ENCODE measurements around the gene A3GALT2. TPM values are rescaled to one million over a fixed set of nuclear protein-coding genes. Genes with fewer than 3 reads are reported as not detected.

The A3GALT2 gene
- total RNA-seq, 4 donors from 2014 or later: not detected

DNA sequence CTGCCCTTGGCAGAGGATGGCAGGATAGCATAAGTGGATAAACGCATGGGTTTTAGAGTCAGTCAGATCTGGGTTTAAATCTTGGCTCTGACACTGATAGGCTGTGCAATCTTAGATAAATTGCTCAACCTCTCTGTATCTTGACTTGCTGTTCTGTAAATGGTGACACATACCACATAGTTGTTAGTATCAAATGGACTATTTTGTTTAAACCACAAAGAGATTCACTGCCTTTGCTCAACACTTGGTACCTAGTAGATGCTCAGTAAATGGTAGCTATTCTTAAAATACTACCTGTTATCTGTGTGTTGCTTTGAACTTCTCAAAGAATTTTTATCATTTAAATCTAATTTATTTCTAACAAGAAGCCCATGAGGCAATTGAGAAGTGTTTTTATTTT is 39.5 kb upstream of the A3GALT2 start:
- WGBS, 2 donors (ENCODE audit: low coverage in 1 of 2): 82 to 100% methylated on average over 1 of the region's 1 CpG
- DNase-seq: no peak
- in situ Hi-C loops (cut with MboI; ENCODE audit: low pct_ligation_motif_present in 1 of 4, low pct_unique_long_range_greater_than_20kb in 1 of 4, low sequenced_read_pairs in 3 of 4) (loop anchor here in 1 of 4 donors (10.0 to 25.0 kb wide), 2 partner anchors 66 to 102 kb away; partner anchors contain the start of gene ZSCAN20), intact Hi-C loops (cut with DNase I; ENCODE audit: low total_unique reads) (no loop called here)
- Histone ChIP-seq H3K4me1 (peaks cover 0 to 19% (median 7%) of the 10 kb centered on the region in 4 donors), H3K4me3 (no peak overlapping the region), H3K9me3 (no peaks in the 10 kb centered on the region), H3K27me3 (no peaks in the 10 kb centered on the region), H3K27ac (no peak overlapping the region), H3K36me3 (no peaks in the 10 kb centered on the region)
- no peak for TF ChIP-seq EP300 (IDR thresholded peaks at IDR 0.05; ENCODE audit: low read depth)
- TF ChIP-seq POLR2AphosphoS5 (IDR thresholded peaks at IDR 0.05): no peak
- no peak for TF ChIP-seq CTCF (IDR thresholded peaks at IDR 0.05)
- no peak for TF ChIP-seq POLR2A (IDR thresholded peaks at IDR 0.05)

GRCh38 chr1:33359931-33360330 is 39.0 kb upstream of the A3GALT2 start:
- Histone ChIP-seq H3K36me3 (no peaks in the 10 kb centered on the region), H3K27me3 (no peaks in the 10 kb centered on the region), H3K4me3 (no peak overlapping the region), H3K4me1 (peaks cover 0 to 15% (median 7%) of the 10 kb centered on the region in 4 donors), H3K27ac (no peak overlapping the region), H3K9me3 (no peaks in the 10 kb centered on the region)
- DNase-seq: no peak
- TF ChIP-seq CTCF (IDR thresholded peaks at IDR 0.05) (no peak), POLR2A (IDR thresholded peaks at IDR 0.05) (no peak)
- WGBS, 2 donors (ENCODE audit: low coverage in 1 of 2): 70 to 84% methylated on average over 2 of the region's 2 CpGs
- in situ Hi-C loops (cut with MboI; ENCODE audit: low pct_ligation_motif_present in 1 of 4, low pct_unique_long_range_greater_than_20kb in 1 of 4, low sequenced_read_pairs in 3 of 4) (loop anchor here in 1 of 4 donors (10.0 to 25.0 kb wide), 2 partner anchors 65 to 102 kb away; partner anchors contain the start of gene ZSCAN20), intact Hi-C loops (cut with DNase I; ENCODE audit: low total_unique reads) (no loop called here)

DNA sequence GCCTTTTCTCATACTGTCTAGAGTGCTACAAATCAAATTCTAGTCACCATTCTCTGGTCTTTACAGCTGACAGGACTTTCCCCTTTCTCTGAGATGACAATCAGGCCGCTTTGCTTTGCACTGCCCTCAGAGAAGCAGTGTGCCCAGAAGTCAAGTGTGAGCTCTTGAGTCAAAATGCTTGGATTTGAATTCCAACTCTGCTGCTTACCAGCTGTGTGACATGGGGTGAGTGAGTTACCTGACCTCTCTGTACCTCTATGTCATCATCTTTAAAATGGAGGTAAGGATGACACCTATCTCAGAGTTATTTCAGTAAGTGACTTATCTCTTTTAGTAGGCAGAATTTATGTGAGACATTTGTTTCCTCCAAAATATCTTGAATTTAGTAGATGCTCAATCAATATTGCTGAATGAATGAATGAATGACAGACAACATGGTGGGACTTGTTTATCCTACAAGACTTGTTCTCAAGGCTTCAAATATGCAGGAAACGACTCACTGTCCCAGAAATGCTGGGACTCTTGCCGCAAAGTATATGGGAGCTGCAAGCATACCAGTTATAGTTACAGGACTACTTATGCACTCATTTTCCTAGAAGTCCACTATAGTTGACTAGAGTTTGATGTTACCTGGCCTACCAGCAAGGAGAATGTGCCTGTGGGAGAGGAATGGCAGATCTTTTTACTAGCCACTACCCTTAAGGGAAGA is 38.1 kb upstream of the A3GALT2 start:
- intact Hi-C loops (cut with DNase I; ENCODE audit: low total_unique reads): no loop called here
- in situ Hi-C loops (cut with MboI; ENCODE audit: low pct_ligation_motif_present in 1 of 4, low pct_unique_long_range_greater_than_20kb in 1 of 4, low sequenced_read_pairs in 3 of 4): loop anchor here in 1 of 4 donors (25.0 kb wide), 1 partner anchor 103 kb away; the partner anchor contains the start of gene ZSCAN20
- H3K4me1 ChIP-seq: peaks cover 0 to 8% (median 2%) of the 10 kb centered on the region in 4 donors
- H3K4me3 ChIP-seq: no peak overlapping the region
- no peak overlapping the region for H3K27ac ChIP-seq
- no peaks in the 10 kb centered on the region for H3K36me3 ChIP-seq
- TF ChIP-seq CTCF (IDR thresholded peaks at IDR 0.05) (no peak), EP300 (IDR thresholded peaks at IDR 0.05; ENCODE audit: low read depth) (no peak), POLR2A (IDR thresholded peaks at IDR 0.05) (no peak), POLR2AphosphoS5 (IDR thresholded peaks at IDR 0.05) (no peak)
- H3K9me3 ChIP-seq: no peaks in the 10 kb centered on the region
- no peak for DNase-seq
- H3K27me3 ChIP-seq: no peaks in the 10 kb centered on the region
- 82 to 86% methylated on average over 2 to 3 of the region's 3 CpGs for WGBS, 2 donors (ENCODE audit: low coverage in 1 of 2)

GRCh38 chr1:33358114-33358794 is 37.4 kb upstream of the A3GALT2 start:
- in situ Hi-C loops (cut with MboI; ENCODE audit: low pct_ligation_motif_present in 1 of 4, low pct_unique_long_range_greater_than_20kb in 1 of 4, low sequenced_read_pairs in 3 of 4): loop anchor here in 1 of 4 donors (25.0 kb wide), 1 partner anchor 104 kb away; the partner anchor contains the start of gene ZSCAN20
- intact Hi-C loops (cut with DNase I; ENCODE audit: low total_unique reads): no loop called here
- TF ChIP-seq POLR2AphosphoS5 (IDR thresholded peaks at IDR 0.05) (no peak), EP300 (IDR thresholded peaks at IDR 0.05; ENCODE audit: low read depth) (no peak), CTCF (IDR thresholded peaks at IDR 0.05) (no peak), POLR2A (IDR thresholded peaks at IDR 0.05) (no peak)
- H3K9me3 ChIP-seq: no peaks in the 10 kb centered on the region
- H3K27ac ChIP-seq: no peak overlapping the region
- H3K4me3 ChIP-seq: no peak overlapping the region
- no peak for DNase-seq
- H3K4me1 ChIP-seq: peaks cover 0 to under 1% (median 0%) of the 10 kb centered on the region in 4 donors
- no peaks in the 10 kb centered on the region for H3K27me3 ChIP-seq
- WGBS, 2 donors (ENCODE audit: low coverage in 1 of 2): 55 to 60% methylated on average over 2 to 4 of the region's 4 CpGs
- no peaks in the 10 kb centered on the region for H3K36me3 ChIP-seq

Data from transverse colon (tissue), 4 donors.